ENCODE measurements around the gene SCGB1D1. TPM values are rescaled to one million over a fixed set of nuclear protein-coding genes. Genes with fewer than 3 reads are reported as not detected.

Gene SCGB1D1
- total and polyA plus RNA-seq, 2 of the 8 experiments (the other 6 are each of a cell fraction or from before 2014, with no cell fraction given), result not detected

- Histone ChIP-seq H2AK5ac (ENCODE audit: low read depth, low read length) (no peak overlapping the region), H3K4me1 (replicated peaks in 1 of 4; ENCODE audit: control insufficient read depth in 3 of 4, insufficient read depth in 4 of 4, low read length in 3 of 4) (no peaks in the 10 kb centered on the region), H3K9me3 (ENCODE audit: insufficient read depth in 2 of 2, low read depth in 1 of 2, low read length in 1 of 2) (no peaks in the 10 kb centered on the region), H2BK5ac (ENCODE audit: low read depth, low read length) (no peak overlapping the region), H2BK12ac (ENCODE audit: low read depth, low read length) (no peak overlapping the region), H4K20me1 (replicated peaks in 1 of 2; ENCODE audit: control insufficient read depth in 1 of 2, insufficient read depth in 2 of 2, low read length in 2 of 2) (peaks cover 0 to 14% of the 10 kb centered on the region in 2 experiments), H3K56ac (replicated peaks; ENCODE audit: insufficient read length, low read depth, low read length) (no peak overlapping the region), H4K8ac (ENCODE audit: extremely low read depth, insufficient read depth, low read length) (no peak overlapping the region), H3K14ac (ENCODE audit: insufficient read length) (no peak overlapping the region), H3K79me1 (ENCODE audit: low read depth, low read length) (no peaks in the 10 kb centered on the region; the same call in 1 of the 2 replicates), H3K18ac (ENCODE audit: extremely low read depth, low read length) (no peak overlapping the region), H3K9ac (replicated peaks in 1 of 4; ENCODE audit: extremely low read depth in 1 of 4, low read depth in 3 of 4, low read length in 3 of 4) (no peak overlapping the region), H2BK15ac (ENCODE audit: low read length) (no peak overlapping the region), H4K91ac (replicated peaks; ENCODE audit: insufficient read length, low read length) (no peak overlapping the region), H3K79me2 (ENCODE audit: control insufficient read depth in 1 of 2, insufficient read depth in 2 of 2, low read length in 2 of 2) (no peaks in the 10 kb centered on the region), H2BK120ac (replicated peaks; ENCODE audit: low read depth, low read length) (no peak overlapping the region), H3K23me2 (ENCODE audit: low read depth, low read length) (no peaks in the 10 kb centered on the region), H3K23ac (ENCODE audit: insufficient read length) (no peak overlapping the region), H3K4me2 (ENCODE audit: insufficient read depth in 1 of 2, low read depth in 2 of 2, low read length in 2 of 2) (no peak overlapping the region), H3K4me3 (ENCODE audit: extremely low read depth in 1 of 4, insufficient read depth in 2 of 4, low read depth in 3 of 4, low read length in 4 of 4) (no peak overlapping the region), H4K5ac (ENCODE audit: insufficient read length, low read depth, low read length) (no peak overlapping the region), H3K27me3 (replicated peaks in 1 of 4; ENCODE audit: control insufficient read depth in 3 of 4, extremely low read depth in 1 of 4, insufficient read depth in 3 of 4, low read length in 3 of 4) (no peaks in the 10 kb centered on the region), H2AFZ (ENCODE audit: low read length) (no peak overlapping the region), H3K36me3 (ENCODE audit: control insufficient read depth in 2 of 4, insufficient read depth in 4 of 4, low read length in 3 of 4) (peaks cover 27 to 83% (median 67%) of the 10 kb centered on the region in 4 experiments), H3K27ac (ENCODE audit: low read depth, low read length) (no peak overlapping the region), H3K4ac (replicated peaks; ENCODE audit: insufficient read length, low read depth, low read length) (no peak overlapping the region), H2BK20ac (ENCODE audit: low read length) (no peak overlapping the region)
- TF ChIP-seq CBX5 (IDR thresholded peaks at IDR 0.05; ENCODE audit: low read depth, low read length), result no peak
- no peak for TF ChIP-seq HDAC2 (IDR thresholded peaks at IDR 0.05; ENCODE audit: borderline replicate concordance in 1 of 2, low read depth in 2 of 2, low read length in 2 of 2)
- TF ChIP-seq BACH1 (IDR thresholded peaks at IDR 0.05; ENCODE audit: low read length), result no peak
- TF ChIP-seq PHF8 (conservative IDR thresholded peaks at IDR 0.05; ENCODE audit: low read depth, low read length), result no peak
- no peak for TF ChIP-seq RBBP5 (IDR thresholded peaks at IDR 0.05; ENCODE audit: borderline replicate concordance, low read depth, low read length)
- no peak for TF ChIP-seq GTF2F1 (IDR thresholded peaks at IDR 0.05; ENCODE audit: borderline replicate concordance, low read depth, low read length)
- no peak for TF ChIP-seq MAX (IDR thresholded peaks at IDR 0.05)
- TF ChIP-seq SIN3A (conservative IDR thresholded peaks at IDR 0.05 in 1 of 2, IDR thresholded peaks at IDR 0.05 in 1 of 2; ENCODE audit: low read depth in 1 of 2, low read length in 2 of 2), result no peak
- WGBS, 2 experiments (ENCODE audit: extremely low coverage in 1 of 2, insufficient coverage in 1 of 2, insufficient read length in 1 of 2, insufficient replicate concordance in 2 of 2, low coverage in 1 of 2, low lambda C conversion rate in 2 of 2, missing lambda C conversion rate in 1 of 2), result 92% methylated on average over 15 of the region's 24 CpGs; no CpG with 5 or more reads in 1 of the 2 experiments
- ChIA-PET CTCF (ENCODE audit: partially characterized antibody) (interaction anchor here (0.7 to 1.6 kb wide), 4 partner anchors 14 to 32 kb away, joined by 3 to 8 read pairs (median 4); no protein-coding TSS in a partner anchor), POLR2A (ENCODE audit: partially characterized antibody) (interaction anchor here (1.0 to 2.4 kb wide), 2 partner anchors 18 to 21 kb away, joined by 3 to 8 read pairs; no protein-coding TSS in a partner anchor)
- no peak for DNase-seq (ENCODE audit: low read depth in 1 of 2, low spot score in 2 of 2)
- no peak for FAIRE-seq
These were observed 45.3 kb upstream of the SCGB1D1 start for GRCh38 chr11:62144641-62145255.

All from H1 (cell line).